ENCODE measurements around the gene DSCAML1.

The DSCAML1 gene

DNA sequence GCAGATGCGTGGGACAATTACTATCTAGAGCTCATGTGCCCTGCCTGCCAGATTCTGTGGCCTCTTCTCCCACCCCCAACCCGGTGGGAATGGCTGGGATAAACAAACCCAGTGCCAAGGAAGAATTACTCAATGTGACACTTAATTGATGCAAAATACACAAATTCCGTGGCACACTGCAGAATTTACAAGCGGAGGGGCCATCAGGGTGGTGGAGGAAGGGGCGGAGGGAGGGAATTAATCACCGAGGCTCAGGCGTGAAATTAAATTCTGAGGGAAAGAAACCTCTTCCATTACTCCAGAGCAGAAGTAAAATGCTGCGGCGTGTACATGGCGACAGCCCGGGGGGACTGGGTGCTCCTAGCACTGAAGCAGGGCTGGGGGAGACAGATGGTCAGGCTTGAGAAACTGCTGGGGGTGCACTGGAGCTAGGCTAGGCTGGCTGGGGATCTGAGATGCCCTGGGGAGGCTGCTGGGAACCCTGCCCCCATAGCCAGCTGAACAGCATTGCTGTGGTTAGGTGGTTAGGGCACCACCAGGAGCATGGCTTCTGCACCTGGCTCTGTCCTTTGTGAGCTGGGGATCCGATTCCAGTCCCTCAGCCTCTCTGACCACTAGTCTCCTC lies 268.8 kb downstream of the DSCAML1 start:
- H3K79me2 ChIP-seq (ENCODE audit: insufficient read depth, low read length) = no peaks in the 10 kb centered on the region
- no peak overlapping the region for H2AFZ ChIP-seq (ENCODE audit: low read length)
- no peak overlapping the region for H3K9ac ChIP-seq (ENCODE audit: low read length)
- H3K9me2 ChIP-seq (ENCODE audit: low read depth, low read length) = no peaks in the 10 kb centered on the region
- H3K4me2 ChIP-seq (ENCODE audit: low read length) = no peak overlapping the region
- no peak overlapping the region for H3K4me3 ChIP-seq (ENCODE audit: low read depth, low read length, poor library complexity, severe bottlenecking)
- no peaks in the 10 kb centered on the region for H3K4me1 ChIP-seq (ENCODE audit: insufficient read depth, low read length, severe bottlenecking)
- TF ChIP-seq EZH2 (IDR thresholded peaks at IDR 0.05; ENCODE audit: borderline replicate concordance, low read length) = no peak
- TF ChIP-seq, protein P1, sequence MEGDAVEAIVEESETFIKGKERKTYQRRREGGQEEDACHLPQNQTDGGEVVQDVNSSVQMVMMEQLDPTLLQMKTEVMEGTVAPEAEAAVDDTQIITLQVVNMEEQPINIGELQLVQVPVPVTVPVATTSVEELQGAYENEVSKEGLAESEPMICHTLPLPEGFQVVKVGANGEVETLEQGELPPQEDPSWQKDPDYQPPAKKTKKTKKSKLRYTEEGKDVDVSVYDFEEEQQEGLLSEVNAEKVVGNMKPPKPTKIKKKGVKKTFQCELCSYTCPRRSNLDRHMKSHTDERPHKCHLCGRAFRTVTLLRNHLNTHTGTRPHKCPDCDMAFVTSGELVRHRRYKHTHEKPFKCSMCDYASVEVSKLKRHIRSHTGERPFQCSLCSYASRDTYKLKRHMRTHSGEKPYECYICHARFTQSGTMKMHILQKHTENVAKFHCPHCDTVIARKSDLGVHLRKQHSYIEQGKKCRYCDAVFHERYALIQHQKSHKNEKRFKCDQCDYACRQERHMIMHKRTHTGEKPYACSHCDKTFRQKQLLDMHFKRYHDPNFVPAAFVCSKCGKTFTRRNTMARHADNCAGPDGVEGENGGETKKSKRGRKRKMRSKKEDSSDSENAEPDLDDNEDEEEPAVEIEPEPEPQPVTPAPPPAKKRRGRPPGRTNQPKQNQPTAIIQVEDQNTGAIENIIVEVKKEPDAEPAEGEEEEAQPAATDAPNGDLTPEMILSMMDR (IDR thresholded peaks at IDR 0.05; ENCODE audit: low read length) = no peak
- no peaks in the 10 kb centered on the region for H3K36me3 ChIP-seq (ENCODE audit: insufficient read depth, low read length)
- H3K9me3 ChIP-seq (ENCODE audit: low read length) = no peaks in the 10 kb centered on the region
- H3F3A ChIP-seq (ENCODE audit: insufficient read depth, low read length) = no peaks in the 10 kb centered on the region
- no peak overlapping the region for H3K27ac ChIP-seq (ENCODE audit: low read depth, low read length, poor library complexity, severe bottlenecking)
- no peaks in the 10 kb centered on the region for H4K20me1 ChIP-seq (ENCODE audit: insufficient read depth, low read length)
- H3K27me3 ChIP-seq (ENCODE audit: insufficient read depth, low read length) = no peaks in the 10 kb centered on the region

DNA sequence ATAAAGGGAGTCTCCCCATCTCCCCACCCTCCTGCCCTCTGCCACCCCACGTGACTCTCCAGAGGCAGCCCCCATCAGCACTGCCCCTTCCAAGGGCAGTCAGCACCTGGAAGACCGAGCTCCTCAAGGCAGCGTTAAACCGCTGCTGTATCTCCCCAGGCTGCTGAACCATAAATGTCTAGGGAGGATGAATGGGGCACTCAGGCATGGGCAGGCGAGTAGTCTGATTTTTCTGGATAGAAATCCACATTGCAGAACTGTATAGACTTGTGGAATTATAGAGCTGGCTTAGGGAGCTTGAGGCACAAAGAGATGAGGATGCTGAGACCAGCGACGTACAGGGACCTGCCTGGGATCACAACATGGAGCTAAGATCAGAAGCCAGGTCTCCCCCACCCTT lies 269.7 kb downstream of the DSCAML1 start:
- H2AFZ ChIP-seq (ENCODE audit: low read length) = no peak overlapping the region
- H3K9me3 ChIP-seq (ENCODE audit: low read length) = no peaks in the 10 kb centered on the region
- H3F3A ChIP-seq (ENCODE audit: insufficient read depth, low read length) = no peaks in the 10 kb centered on the region
- H3K4me2 ChIP-seq (ENCODE audit: low read length) = no peak overlapping the region
- H3K4me3 ChIP-seq (ENCODE audit: low read depth, low read length, poor library complexity, severe bottlenecking) = no peak overlapping the region
- H4K20me1 ChIP-seq (ENCODE audit: insufficient read depth, low read length) = no peaks in the 10 kb centered on the region
- no peak for TF ChIP-seq EZH2 (IDR thresholded peaks at IDR 0.05; ENCODE audit: borderline replicate concordance, low read length)
- TF ChIP-seq, protein P1 (IDR thresholded peaks at IDR 0.05; ENCODE audit: low read length) = no peak
- no peaks in the 10 kb centered on the region for H3K36me3 ChIP-seq (ENCODE audit: insufficient read depth, low read length)
- no peak overlapping the region for H3K27ac ChIP-seq (ENCODE audit: low read depth, low read length, poor library complexity, severe bottlenecking)
- H3K9me2 ChIP-seq (ENCODE audit: low read depth, low read length) = no peaks in the 10 kb centered on the region
- no peaks in the 10 kb centered on the region for H3K79me2 ChIP-seq (ENCODE audit: insufficient read depth, low read length)
- H3K9ac ChIP-seq (ENCODE audit: low read length) = no peak overlapping the region
- no peaks in the 10 kb centered on the region for H3K27me3 ChIP-seq (ENCODE audit: insufficient read depth, low read length)
- H3K4me1 ChIP-seq (ENCODE audit: insufficient read depth, low read length, severe bottlenecking) = no peaks in the 10 kb centered on the region

DNA sequence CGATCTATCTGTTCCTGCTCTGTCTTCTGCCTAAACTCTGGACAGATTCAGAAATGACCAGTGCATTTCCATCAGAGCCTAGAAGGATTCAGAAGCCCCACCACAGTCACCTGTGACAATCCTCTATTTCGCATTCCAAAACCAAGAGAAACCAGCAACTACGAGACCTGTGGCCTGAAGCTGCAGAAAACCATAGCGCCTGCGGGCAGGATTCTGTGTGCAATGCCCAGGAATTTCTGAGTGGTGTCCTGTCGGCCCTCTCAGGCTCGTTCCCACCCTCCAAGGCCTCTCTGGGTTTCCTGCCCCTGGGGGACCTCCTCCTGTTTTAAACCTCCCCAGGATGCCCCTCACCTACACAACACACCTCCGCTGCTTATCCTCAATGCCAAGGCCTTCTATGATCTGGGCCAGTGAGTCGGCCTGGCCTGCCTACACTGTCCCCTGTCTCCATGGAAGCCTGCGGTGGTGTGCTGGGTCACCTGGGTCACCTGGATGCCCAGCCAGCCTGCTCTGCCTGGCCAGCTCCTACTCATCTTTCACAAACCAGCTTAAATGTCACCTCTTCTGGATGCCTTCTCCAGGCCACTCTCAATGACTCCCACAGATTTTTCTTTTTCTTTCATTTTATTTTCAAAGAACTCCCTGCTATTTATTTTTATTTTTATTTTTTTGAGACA lies 271.0 kb downstream of the DSCAML1 start:
- Histone ChIP-seq H3K79me2 (ENCODE audit: insufficient read depth, low read length) (no peaks in the 10 kb centered on the region), H3K4me2 (ENCODE audit: low read length) (no peak overlapping the region), H4K20me1 (ENCODE audit: insufficient read depth, low read length) (no peaks in the 10 kb centered on the region), H3K9me2 (ENCODE audit: low read depth, low read length) (no peaks in the 10 kb centered on the region), H3K9ac (ENCODE audit: low read length) (no peak overlapping the region), H3K9me3 (ENCODE audit: low read length) (no peaks in the 10 kb centered on the region), H3K27me3 (ENCODE audit: insufficient read depth, low read length) (no peaks in the 10 kb centered on the region), H2AFZ (ENCODE audit: low read length) (no peak overlapping the region), H3K27ac (ENCODE audit: low read depth, low read length, poor library complexity, severe bottlenecking) (no peak overlapping the region), H3K4me3 (ENCODE audit: low read depth, low read length, poor library complexity, severe bottlenecking) (no peak overlapping the region), H3K4me1 (ENCODE audit: insufficient read depth, low read length, severe bottlenecking) (no peaks in the 10 kb centered on the region), H3K36me3 (ENCODE audit: insufficient read depth, low read length) (no peaks in the 10 kb centered on the region), H3F3A (ENCODE audit: insufficient read depth, low read length) (no peaks in the 10 kb centered on the region)
- TF ChIP-seq, protein P1 (IDR thresholded peaks at IDR 0.05; ENCODE audit: low read length) = no peak
- no peak for TF ChIP-seq EZH2 (IDR thresholded peaks at IDR 0.05; ENCODE audit: borderline replicate concordance, low read length)

Measured in OCI-LY1 (cell line).